PC-3 (cell line): ENCODE measurements around the gene NTRK2. TPM values are rescaled to one million over a fixed set of nuclear protein-coding genes. Genes with fewer than 3 reads are reported as not detected.

ENCODE experiments used
- ATAC-seq: fragments of 200-7000 bp; cut with Tn5 transposase; 2 replicates; pipeline ENCODE4 v1.9.1; 2020; ENCODE audit warnings: mild to moderate bottlenecking, moderate library complexity
- BruUV-seq: library from RNA; stranded (reverse); fragments of 400-500 nt; replicated peaks from 2 replicates; lab custom pipeline; 2021; lab: Mats Ljungman, UMichigan
- CTCF ChIA-PET: fragments of 300-600 bp; sonication (Branson Sonifier 250); formaldehyde crosslinking; loops from one replicate; lab custom pipeline; 2022; ENCODE audit warnings: antibody characterized with exemption; lab: Charles Lee
- POLR2A ChIA-PET: fragments of 300-600 bp; sonication (Branson Sonifier 250); formaldehyde crosslinking; loops from one replicate; lab custom pipeline; 2022; ENCODE audit warnings: antibody characterized with exemption; ENCODE audit not compliant: unreplicated experiment; lab: Charles Lee
- DNase-seq: peaks from one replicate; pipeline ENCODE4 v3.0.0-alpha.2; 2015
- H2AFZ ChIP-seq: fragments of 300-600 bp; sonication (generic); 2 replicates; pipeline ENCODE4 v1.6.0; 2016; ENCODE audit warnings: antibody characterized with exemption, low read length
- H3F3A ChIP-seq: fragments of 300-600 bp; sonication (generic); one replicate; pipeline ENCODE4 v1.6.0; 2017; ENCODE audit warnings: antibody characterized with exemption, low read length, control low read depth, mild to moderate bottlenecking; ENCODE audit not compliant: unreplicated experiment
- H3K27ac ChIP-seq: fragments of 300-600 bp; sonication (generic); 2 replicates; pipeline ENCODE4 v1.5.1; 2016; ENCODE audit warnings: mild to moderate bottlenecking, low read length
- H3K27me3 ChIP-seq: fragments of 300-600 bp; sonication (generic); 2 replicates; pipeline ENCODE4 v1.6.1; 2016; ENCODE audit warnings: low read length, mixed read lengths
- H3K36me3 ChIP-seq: fragments of 300-600 bp; sonication (generic); 2 replicates; pipeline ENCODE4 v1.6.1; 2016; ENCODE audit warnings: low read depth, mixed run types, low read length, mixed read lengths
- H3K4me1 ChIP-seq: fragments of 300-600 bp; sonication (generic); 2 replicates; pipeline ENCODE4 v1.5.1; 2016; ENCODE audit warnings: low read length; ENCODE audit not compliant: insufficient read depth
- H3K4me2 ChIP-seq: fragments of 300-600 bp; sonication (generic); 2 replicates; pipeline ENCODE4 v1.6.0; 2016; ENCODE audit warnings: low read length
- H3K4me3 ChIP-seq: fragments of 300-600 bp; sonication (generic); 2 replicates; pipeline ENCODE4 v1.5.1; 2016; ENCODE audit warnings: mild to moderate bottlenecking, low read length, mixed read lengths
- H3K79me2 ChIP-seq: fragments of 300-600 bp; sonication (generic); 2 replicates; pipeline ENCODE4 v1.6.1; 2017; ENCODE audit warnings: low read length, mixed read lengths
- H3K9ac ChIP-seq: fragments of 300-600 bp; sonication (generic); 2 replicates; pipeline ENCODE4 v1.6.0; 2016; ENCODE audit warnings: mild to moderate bottlenecking, low read length
- H3K9me2 ChIP-seq: fragments of 300-600 bp; sonication (generic); replicated peaks from 2 replicates; pipeline ENCODE4 v1.6.1; 2016; ENCODE audit warnings: mixed run types, low read length, mixed read lengths
- H3K9me3 ChIP-seq: fragments of 300-600 bp; sonication (generic); 2 replicates; pipeline ENCODE4 v1.6.1; 2016; ENCODE audit warnings: low read length, mixed read lengths
- H4K20me1 ChIP-seq: fragments of 300-600 bp; sonication (generic); 2 replicates; pipeline ENCODE4 v1.6.1; 2016; ENCODE audit warnings: low read length, mixed read lengths
- EZH2 ChIP-seq: fragments of 300-600 bp; sonication (generic); IDR thresholded peaks from one replicate; pipeline ENCODE4 v1.6.1; 2017; ENCODE audit warnings: antibody characterized with exemption, mild to moderate bottlenecking, low read length; ENCODE audit not compliant: unreplicated experiment
- EZH2phosphoT487 ChIP-seq: fragments of 300-600 bp; sonication (generic); IDR thresholded peaks from 2 replicates; pipeline ENCODE4 v1.6.1; 2018; ENCODE audit warnings: mild to moderate bottlenecking, antibody characterized with exemption, low read length, borderline replicate concordance
- intact Hi-C: fragments of 100-400 bp; cut with micrococcal nuclease; formaldehyde crosslinking; loops from 2 replicates; pipeline ENCODE4 v1.9.0; 2023
- total RNA-seq: library from RNA; depleted of rRNA; stranded (reverse); fragments of >200 nt; gene quantifications from 2 replicates; pipeline ENCODE4 v1.2.3, GENCODE V29; 2014
- TF ChIP-seq, protein P1 (sequence below): fragments of 300-600 bp; sonication (generic); conservative IDR thresholded peaks from 2 replicates; pipeline ENCODE4 v1.5.1; 2017; ENCODE audit warnings: antibody characterized with exemption, low read depth, mild to moderate bottlenecking, low read length

Gene NTRK2
- total RNA-seq, 1 experiment from 2014 or later, result not detected

GRCh38 chr9:84832453-84832852 is 162.9 kb downstream of the NTRK2 start:
- Histone ChIP-seq H3K79me2 (no peaks in the 10 kb centered on the region), H3K4me2 (no peak overlapping the region), H3K27ac (no peak overlapping the region), H3K4me3 (no peak overlapping the region), H3K27me3 (no peaks in the 10 kb centered on the region), H3K9me3 (no peaks in the 10 kb centered on the region), H3F3A (no peaks in the 10 kb centered on the region), H2AFZ (no peak overlapping the region), H3K9me2 (no peaks in the 10 kb centered on the region), H4K20me1 (no peaks in the 10 kb centered on the region), H3K9ac (no peak overlapping the region), H3K36me3 (no peaks in the 10 kb centered on the region), H3K4me1 (no peaks in the 10 kb centered on the region)
- DNase-seq (no peak), ATAC-seq (no peak)
- CTCF ChIA-PET, result no interaction called here
- POLR2A ChIA-PET, result no interaction called here
- intact Hi-C loops, result no loop called here
- TF ChIP-seq EZH2 (no peak), EZH2phosphoT487 (no peak)
- TF ChIP-seq, protein P1, sequence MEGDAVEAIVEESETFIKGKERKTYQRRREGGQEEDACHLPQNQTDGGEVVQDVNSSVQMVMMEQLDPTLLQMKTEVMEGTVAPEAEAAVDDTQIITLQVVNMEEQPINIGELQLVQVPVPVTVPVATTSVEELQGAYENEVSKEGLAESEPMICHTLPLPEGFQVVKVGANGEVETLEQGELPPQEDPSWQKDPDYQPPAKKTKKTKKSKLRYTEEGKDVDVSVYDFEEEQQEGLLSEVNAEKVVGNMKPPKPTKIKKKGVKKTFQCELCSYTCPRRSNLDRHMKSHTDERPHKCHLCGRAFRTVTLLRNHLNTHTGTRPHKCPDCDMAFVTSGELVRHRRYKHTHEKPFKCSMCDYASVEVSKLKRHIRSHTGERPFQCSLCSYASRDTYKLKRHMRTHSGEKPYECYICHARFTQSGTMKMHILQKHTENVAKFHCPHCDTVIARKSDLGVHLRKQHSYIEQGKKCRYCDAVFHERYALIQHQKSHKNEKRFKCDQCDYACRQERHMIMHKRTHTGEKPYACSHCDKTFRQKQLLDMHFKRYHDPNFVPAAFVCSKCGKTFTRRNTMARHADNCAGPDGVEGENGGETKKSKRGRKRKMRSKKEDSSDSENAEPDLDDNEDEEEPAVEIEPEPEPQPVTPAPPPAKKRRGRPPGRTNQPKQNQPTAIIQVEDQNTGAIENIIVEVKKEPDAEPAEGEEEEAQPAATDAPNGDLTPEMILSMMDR, result no peak
- BruUV-seq, result no TSS peak

GRCh38 chr9:84834426-84834825 is 164.9 kb downstream of the NTRK2 start:
- DNase-seq (no peak), ATAC-seq (no peak)
- ChIA-PET CTCF (no interaction called here), POLR2A (no interaction called here)
- no peaks in the 10 kb centered on the region for H3F3A ChIP-seq
- no peak overlapping the region for H3K4me2 ChIP-seq
- H2AFZ ChIP-seq, result no peak overlapping the region
- H3K36me3 ChIP-seq, result no peaks in the 10 kb centered on the region
- BruUV-seq, result no TSS peak
- H4K20me1 ChIP-seq, result no peaks in the 10 kb centered on the region
- TF ChIP-seq EZH2phosphoT487 (no peak), EZH2 (no peak)
- TF ChIP-seq, protein P1, result no peak
- H3K4me1 ChIP-seq, result no peaks in the 10 kb centered on the region
- H3K9me3 ChIP-seq, result no peaks in the 10 kb centered on the region
- H3K79me2 ChIP-seq, result no peaks in the 10 kb centered on the region
- no peak overlapping the region for H3K9ac ChIP-seq
- intact Hi-C loops, result no loop called here
- H3K27ac ChIP-seq, result no peak overlapping the region
- H3K4me3 ChIP-seq, result no peak overlapping the region
- H3K27me3 ChIP-seq, result no peaks in the 10 kb centered on the region
- H3K9me2 ChIP-seq, result no peaks in the 10 kb centered on the region

- H3K36me3 ChIP-seq, result no peaks in the 10 kb centered on the region
- POLR2A ChIA-PET, result no interaction called here
- no TSS peak for BruUV-seq
Observed at GRCh38 chr9:84835745-84836144, 166.2 kb downstream of the NTRK2 start.

More at GRCh38 chr9:84835745-84836144, 166.2 kb downstream of the NTRK2 start:
- CTCF ChIA-PET, result no interaction called here
- TF ChIP-seq, protein P1, result no peak
- TF ChIP-seq EZH2, result no peak
- no peaks in the 10 kb centered on the region for H3K9me2 ChIP-seq
- H3K4me3 ChIP-seq, result no peak overlapping the region
- no peaks in the 10 kb centered on the region for H3F3A ChIP-seq
- H2AFZ ChIP-seq, result no peak overlapping the region
- no peak overlapping the region for H3K9ac ChIP-seq
- no peak for DNase-seq
- H3K27ac ChIP-seq, result no peak overlapping the region
- intact Hi-C loops, result no loop called here
- ATAC-seq, result no peak
- H3K9me3 ChIP-seq, result no peaks in the 10 kb centered on the region
- no peaks in the 10 kb centered on the region for H3K27me3 ChIP-seq
- no peaks in the 10 kb centered on the region for H3K4me1 ChIP-seq
- H4K20me1 ChIP-seq, result no peaks in the 10 kb centered on the region
- H3K79me2 ChIP-seq, result no peaks in the 10 kb centered on the region
- H3K4me2 ChIP-seq, result no peak overlapping the region
